Measurements from ENCODE around the gene UBR4. TPM values are rescaled to one million over a fixed set of nuclear protein-coding genes. Genes with fewer than 3 reads are reported as not detected.

Gene UBR4
- total RNA-seq, 1 experiment from 2014 or later: 131 TPM

DNA sequence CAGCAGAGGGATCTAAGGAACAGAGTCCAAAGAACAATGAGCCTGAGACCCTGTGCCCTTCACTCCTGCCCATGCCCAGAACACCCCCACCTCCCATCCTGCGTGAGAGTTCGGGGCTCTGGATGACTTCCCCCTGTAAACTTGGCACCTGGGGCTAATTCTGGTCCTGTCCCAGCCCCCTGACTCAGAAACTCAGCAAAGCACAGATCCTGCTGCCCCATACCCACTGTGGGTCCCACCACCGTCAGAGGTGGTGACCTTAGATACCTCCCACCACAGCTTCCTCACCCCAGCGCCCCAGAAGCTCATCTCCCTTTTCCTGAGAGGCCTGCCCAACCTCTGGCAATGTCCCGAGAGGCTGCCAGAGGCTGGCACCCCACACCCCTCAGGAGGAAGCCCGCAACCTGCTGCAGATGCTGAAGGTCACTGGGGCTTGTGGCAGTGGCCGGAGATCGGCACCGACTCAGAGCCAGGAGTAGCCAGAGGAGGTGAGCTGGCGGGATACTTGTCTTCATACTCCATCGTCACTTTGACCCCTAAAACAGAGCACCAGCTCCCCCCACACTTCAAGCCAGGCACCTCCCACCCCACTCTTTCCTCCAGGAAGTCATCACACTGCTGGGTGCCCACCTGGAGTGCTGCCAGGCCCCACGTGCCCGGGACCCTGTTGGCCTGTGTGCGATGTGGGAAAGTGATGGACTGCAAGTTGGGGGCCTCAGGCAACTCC is 142.0 kb downstream of the UBR4 start:
- Mint-ChIP-seq H3K27me3 (ENCODE audit: low read depth) (no peaks in the 10 kb centered on the region; the same call in 1 of the 2 replicates), H3K36me3 (ENCODE audit: insufficient read depth in 1 of 3, low read depth in 3 of 3) (peaks cover 0 to 7% (median 3%) of the 10 kb centered on the region in 3 experiments; a peak in 3 of 7 replicates), H3K27ac (peak overlapping the region in 1 of 3 experiments; percentile 76; a peak in 2 of 7 replicates), H3K9me3 (no peaks in the 10 kb centered on the region), H3K4me1 (peaks cover 17 to 23% of the 10 kb centered on the region in 2 experiments), H3K4me3 (no peak overlapping the region)
- no peaks in the 10 kb centered on the region for H4K20me1 ChIP-seq (ENCODE audit: control insufficient read depth, insufficient read depth, insufficient read length)
- H4K91ac ChIP-seq (ENCODE audit: insufficient read length, low read depth, low read length): no peak overlapping the region
- no peak overlapping the region for H4K5ac ChIP-seq (ENCODE audit: insufficient read length, low read depth, low read length)
- H3K9ac ChIP-seq (ENCODE audit: extremely low read depth, insufficient read length, low read length): no peak overlapping the region
- H3K9me3 ChIP-seq (ENCODE audit: control insufficient read depth, low read depth, low read length): no peaks in the 10 kb centered on the region
- no peak overlapping the region for H3K4ac ChIP-seq (ENCODE audit: low read depth, low read length)
- WGBS (ENCODE audit: extremely low coverage, insufficient read length, low lambda C conversion rate): no CpG with 5 or more reads among the region's 14 CpGs
- H3K23ac ChIP-seq (ENCODE audit: insufficient read length, low read depth, low read length): no peak overlapping the region
- H3K18ac ChIP-seq (ENCODE audit: insufficient read length, low read depth, low read length): no peak overlapping the region
- H3K79me1 ChIP-seq (ENCODE audit: insufficient read depth, low read depth, low read length, poor library complexity, severe bottlenecking): no peaks in the 10 kb centered on the region
- no peak overlapping the region for H2AK5ac ChIP-seq (ENCODE audit: insufficient read length, low read length)
- no peak overlapping the region for H2BK15ac ChIP-seq (ENCODE audit: low read depth, low read length)
- H2BK12ac ChIP-seq (ENCODE audit: insufficient read length, low read depth, low read length): no peak overlapping the region
- no peak overlapping the region for H3K14ac ChIP-seq (ENCODE audit: insufficient read depth, low read length)
- H4K8ac ChIP-seq (replicated peaks; ENCODE audit: insufficient read length, low read depth, low read length): no peak overlapping the region
- no peak overlapping the region for H3K56ac ChIP-seq (ENCODE audit: insufficient read length, low read depth, low read length)
- H2BK5ac ChIP-seq (ENCODE audit: insufficient read length, low read length): no peak overlapping the region
- no peak overlapping the region for H2BK120ac ChIP-seq (ENCODE audit: low read depth, low read length, poor library complexity, severe bottlenecking)
- no peak overlapping the region for H3K27ac ChIP-seq (ENCODE audit: insufficient read length, low read depth, low read length)
- DNase-seq: no peak
- H3K4me1 ChIP-seq (ENCODE audit: insufficient read depth, low read length): no peaks in the 10 kb centered on the region
- H3K79me2 ChIP-seq (ENCODE audit: insufficient read depth, low read length): no peaks in the 10 kb centered on the region
- no peaks in the 10 kb centered on the region for H3K27me3 ChIP-seq (ENCODE audit: insufficient read depth, low read length)
- H2AFZ ChIP-seq (ENCODE audit: low read length): no peak overlapping the region
- TF ChIP-seq, protein P1, sequence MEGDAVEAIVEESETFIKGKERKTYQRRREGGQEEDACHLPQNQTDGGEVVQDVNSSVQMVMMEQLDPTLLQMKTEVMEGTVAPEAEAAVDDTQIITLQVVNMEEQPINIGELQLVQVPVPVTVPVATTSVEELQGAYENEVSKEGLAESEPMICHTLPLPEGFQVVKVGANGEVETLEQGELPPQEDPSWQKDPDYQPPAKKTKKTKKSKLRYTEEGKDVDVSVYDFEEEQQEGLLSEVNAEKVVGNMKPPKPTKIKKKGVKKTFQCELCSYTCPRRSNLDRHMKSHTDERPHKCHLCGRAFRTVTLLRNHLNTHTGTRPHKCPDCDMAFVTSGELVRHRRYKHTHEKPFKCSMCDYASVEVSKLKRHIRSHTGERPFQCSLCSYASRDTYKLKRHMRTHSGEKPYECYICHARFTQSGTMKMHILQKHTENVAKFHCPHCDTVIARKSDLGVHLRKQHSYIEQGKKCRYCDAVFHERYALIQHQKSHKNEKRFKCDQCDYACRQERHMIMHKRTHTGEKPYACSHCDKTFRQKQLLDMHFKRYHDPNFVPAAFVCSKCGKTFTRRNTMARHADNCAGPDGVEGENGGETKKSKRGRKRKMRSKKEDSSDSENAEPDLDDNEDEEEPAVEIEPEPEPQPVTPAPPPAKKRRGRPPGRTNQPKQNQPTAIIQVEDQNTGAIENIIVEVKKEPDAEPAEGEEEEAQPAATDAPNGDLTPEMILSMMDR (conservative IDR thresholded peaks at IDR 0.05): no peak
- H3K4me2 ChIP-seq (ENCODE audit: insufficient read depth, insufficient read length, low read length): no peak overlapping the region
- no peaks in the 10 kb centered on the region for H3K23me2 ChIP-seq (ENCODE audit: insufficient read length, low read depth, low read length, poor library complexity, severe bottlenecking)
- H3T11ph ChIP-seq (ENCODE audit: low read length): no peak overlapping the region
- H2BK20ac ChIP-seq (ENCODE audit: low read depth, low read length, poor library complexity, severe bottlenecking): no peak overlapping the region
